Fibroblast of mammary gland (primary cell): ENCODE data around the gene OR2W3.

Source experiments
- DNase-seq: peaks from one replicate; pipeline ENCODE4 v3.0.0-alpha.2; 2010; ENCODE audit warnings: low read depth
- H3K4me3 ChIP-seq: 2 replicates; pipeline ENCODE4 v1.5.1; 2011; ENCODE audit warnings: low read depth, mild to moderate bottlenecking, low read length, moderate library complexity; ENCODE audit not compliant: control insufficient read depth
- CTCF ChIP-seq: conservative IDR thresholded peaks from 2 replicates; pipeline ENCODE4 v1.5.1; 2011; ENCODE audit warnings: low read depth, low read length, inconsistent platforms; ENCODE audit not compliant: control insufficient read depth, insufficient read depth

Gene OR2W3

GRCh38 chr1:247908766-247909165 lies 13.4 kb downstream of the OR2W3 start:
- no peak overlapping the region for H3K4me3 ChIP-seq
- no peak for TF ChIP-seq CTCF
- DNase-seq: no peak

DNA sequence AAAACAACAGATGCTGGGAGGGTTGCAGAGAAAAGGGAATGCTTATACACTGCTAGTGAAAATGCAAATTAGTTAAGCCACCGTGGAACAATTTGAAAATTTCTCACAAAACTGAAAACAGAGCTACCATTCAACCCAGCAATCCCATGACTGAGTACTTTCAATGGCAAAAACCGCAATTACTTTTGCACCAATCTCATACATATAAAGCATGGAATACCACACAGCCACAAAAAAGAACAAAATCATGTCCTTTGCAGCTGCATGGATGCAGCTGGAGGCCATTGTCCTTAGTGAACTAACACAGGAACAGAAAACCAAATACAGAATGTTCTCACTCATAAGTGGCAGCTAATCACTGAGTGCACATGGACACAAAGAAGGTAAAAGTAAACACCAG lies 18.4 kb downstream of the OR2W3 start:
- DNase-seq: no peak
- no peak for TF ChIP-seq CTCF
- no peak overlapping the region for H3K4me3 ChIP-seq

DNA sequence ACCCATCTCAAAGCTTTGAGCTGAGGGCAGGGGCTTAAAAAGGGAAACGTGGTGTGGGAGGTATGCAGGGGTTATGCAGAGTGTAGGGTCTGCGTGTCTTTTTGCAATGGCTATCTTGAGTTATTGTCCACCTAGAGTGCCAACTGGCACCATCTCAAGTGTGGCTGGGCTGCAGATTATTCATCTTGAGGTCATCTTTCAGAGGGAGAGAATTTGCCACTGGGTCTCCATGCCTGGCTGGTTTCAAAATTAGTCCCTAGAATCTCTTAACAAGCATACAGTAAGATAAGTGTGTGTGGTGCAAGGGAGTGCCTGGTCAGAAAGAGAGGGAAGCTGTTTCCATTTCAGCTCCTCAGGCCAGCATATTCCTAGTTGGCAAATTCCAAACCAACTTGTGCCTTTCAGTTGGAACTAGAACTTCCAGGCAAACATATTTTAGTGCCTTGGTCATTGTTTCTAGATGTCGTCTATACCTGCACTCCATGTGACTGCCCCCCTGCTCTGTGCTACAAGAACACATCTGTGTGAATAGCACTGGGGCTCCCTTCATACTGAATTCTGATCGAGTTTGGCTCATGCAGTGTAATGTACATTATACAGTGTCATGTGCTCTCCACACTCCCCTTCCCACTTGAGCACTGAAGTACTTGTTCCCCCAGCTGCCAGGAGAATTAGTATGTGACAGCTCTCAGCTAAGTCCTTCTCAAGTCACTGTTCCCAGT lies 19.7 kb downstream of the OR2W3 start:
- H3K4me3 ChIP-seq: no peak overlapping the region
- no peak for DNase-seq
- TF ChIP-seq CTCF: no peak

DNA sequence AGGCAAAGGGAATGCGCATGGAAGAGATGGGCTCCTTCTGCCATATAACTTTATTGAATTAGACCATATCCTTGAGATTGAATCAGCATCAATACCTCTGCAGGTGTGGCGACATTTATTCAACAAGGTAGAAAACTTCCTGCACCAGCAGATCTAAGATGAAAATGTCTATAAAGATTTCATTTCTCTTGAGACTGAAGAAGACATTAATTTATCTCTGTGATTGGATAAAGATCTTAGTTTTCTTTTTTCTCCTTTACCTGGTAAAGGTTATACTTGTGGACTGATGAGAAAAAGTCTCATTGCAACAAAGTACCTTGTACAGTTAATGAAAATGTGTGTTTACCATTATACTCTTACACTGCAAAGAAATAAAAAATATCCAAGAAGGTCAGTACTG lies 24.6 kb downstream of the OR2W3 start, which contains the start of gene OR2T8:
OR2T8 (plus strand) TSS at position 301 of the 400 bp plus-strand sequence. CDS start 766 bp downstream, outside the sequence.
- H3K4me3 ChIP-seq: no peak within 1 kb of the TSS
- TF ChIP-seq CTCF: no peak
- no peak for DNase-seq

DNA sequence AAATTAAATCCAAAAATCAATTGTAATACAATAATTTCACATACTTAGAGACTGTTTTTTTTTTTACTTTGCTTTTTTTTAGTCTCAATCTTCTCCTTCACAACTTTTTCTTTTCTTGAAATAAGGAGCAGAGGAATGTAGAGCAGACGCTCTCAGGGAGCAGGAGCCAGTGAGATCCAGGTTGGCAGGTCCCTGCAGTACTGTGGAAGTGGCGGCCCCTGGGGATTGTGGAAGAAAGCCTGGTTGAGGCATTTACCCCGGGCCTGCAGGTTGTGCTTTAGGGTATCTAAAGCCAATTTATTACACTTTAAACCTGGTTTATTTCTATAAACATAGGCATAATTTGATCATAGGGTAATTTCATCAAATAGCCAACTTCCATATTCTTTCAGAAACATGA lies 28.6 kb downstream of the OR2W3 start:
- no peak for DNase-seq
- TF ChIP-seq CTCF: no peak
- no peak overlapping the region for H3K4me3 ChIP-seq

- TF ChIP-seq CTCF: no peak
- no peak for DNase-seq
- no peak within 1 kb of the TSS for H3K4me3 ChIP-seq
Observed at GRCh38 chr1:247924868-247925267, 29.5 kb downstream of the OR2W3 start, which contains the start of gene OR2AJ1. TSS of gene OR2AJ1 (plus strand) at chr1:247924889. CDS start at chr1:247933769, 8,880 bp downstream.

- no peak for DNase-seq
- no peak overlapping the region for H3K4me3 ChIP-seq
- TF ChIP-seq CTCF: no peak
Observed at GRCh38 chr1:247933989-247934388, 38.6 kb downstream of the OR2W3 start.
